ENCODE results near the gene CMIP. TPM values are rescaled to one million over a fixed set of nuclear protein-coding genes. Genes with fewer than 3 reads are reported as not detected.

Gene CMIP
- total RNA-seq, 1 donor from 2014 or later: 46.6 TPM

DNA sequence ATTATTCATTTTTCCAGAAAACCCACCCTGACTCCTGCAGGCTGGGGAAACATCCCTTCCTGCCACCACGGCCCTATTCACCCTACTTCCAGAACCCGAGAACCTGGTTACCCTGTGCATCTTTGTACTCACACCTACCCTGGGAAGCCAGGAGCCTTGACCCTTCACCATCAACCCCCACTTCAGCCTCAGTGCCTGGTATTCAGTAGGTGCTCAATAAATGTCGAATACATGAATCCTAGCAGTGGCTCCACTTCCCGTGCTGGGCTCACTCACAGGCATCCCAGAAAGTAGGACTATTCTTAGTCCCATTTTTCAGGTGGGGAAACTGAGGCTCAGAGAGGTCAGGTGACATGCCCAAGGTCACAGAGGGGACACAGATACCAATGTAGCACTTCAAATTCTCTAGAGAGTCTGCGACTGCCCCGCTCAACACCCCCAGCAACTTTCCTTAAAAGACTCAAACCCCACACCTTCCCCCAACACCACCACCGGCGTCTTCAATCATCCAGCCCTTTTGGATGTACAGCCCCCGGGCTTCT is 36.1 kb upstream of the CMIP start:
- Mint-ChIP-seq H3K4me1 (ENCODE audit: unreplicated experiment) (no peaks in the 10 kb centered on the region), H3K27me3 (no peaks in the 10 kb centered on the region), H3K27ac (peak overlapping the region; percentile 59), H3K36me3 (no peaks in the 10 kb centered on the region), H3K4me3 (no peak overlapping the region), H3K9me3 (no peaks in the 10 kb centered on the region)
- TF ChIP-seq, protein P1, sequence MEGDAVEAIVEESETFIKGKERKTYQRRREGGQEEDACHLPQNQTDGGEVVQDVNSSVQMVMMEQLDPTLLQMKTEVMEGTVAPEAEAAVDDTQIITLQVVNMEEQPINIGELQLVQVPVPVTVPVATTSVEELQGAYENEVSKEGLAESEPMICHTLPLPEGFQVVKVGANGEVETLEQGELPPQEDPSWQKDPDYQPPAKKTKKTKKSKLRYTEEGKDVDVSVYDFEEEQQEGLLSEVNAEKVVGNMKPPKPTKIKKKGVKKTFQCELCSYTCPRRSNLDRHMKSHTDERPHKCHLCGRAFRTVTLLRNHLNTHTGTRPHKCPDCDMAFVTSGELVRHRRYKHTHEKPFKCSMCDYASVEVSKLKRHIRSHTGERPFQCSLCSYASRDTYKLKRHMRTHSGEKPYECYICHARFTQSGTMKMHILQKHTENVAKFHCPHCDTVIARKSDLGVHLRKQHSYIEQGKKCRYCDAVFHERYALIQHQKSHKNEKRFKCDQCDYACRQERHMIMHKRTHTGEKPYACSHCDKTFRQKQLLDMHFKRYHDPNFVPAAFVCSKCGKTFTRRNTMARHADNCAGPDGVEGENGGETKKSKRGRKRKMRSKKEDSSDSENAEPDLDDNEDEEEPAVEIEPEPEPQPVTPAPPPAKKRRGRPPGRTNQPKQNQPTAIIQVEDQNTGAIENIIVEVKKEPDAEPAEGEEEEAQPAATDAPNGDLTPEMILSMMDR (conservative IDR thresholded peaks at IDR 0.05): no peak
- DNase-seq (ENCODE audit: extremely low spot score, unreplicated experiment): no peak

DNA sequence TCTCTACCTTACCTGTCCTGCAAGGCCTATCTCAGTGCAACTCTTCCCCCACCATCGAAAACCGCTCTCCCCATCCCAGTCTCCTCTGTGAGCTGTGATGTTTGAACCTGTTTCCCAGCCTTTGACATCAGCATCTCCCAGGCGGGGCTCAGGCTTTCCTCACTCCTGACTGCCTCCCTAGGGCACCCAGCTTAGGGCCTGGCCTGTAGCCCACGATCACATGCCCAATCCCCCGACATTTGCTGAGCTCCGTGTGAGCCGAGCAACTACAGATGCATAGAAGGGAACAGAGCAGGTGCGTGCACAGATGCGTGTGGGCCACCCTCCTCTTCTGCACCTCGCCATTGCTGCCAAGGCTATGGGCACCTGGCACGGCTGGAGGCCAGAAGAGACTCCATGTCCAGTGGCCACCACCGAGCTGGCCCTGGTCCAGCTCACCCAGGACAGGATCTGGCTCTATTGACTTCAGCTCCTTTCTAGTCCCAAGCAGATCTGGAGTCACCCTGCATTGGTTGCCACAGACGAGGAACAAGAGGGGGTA is 35.5 kb upstream of the CMIP start:
- no peaks in the 10 kb centered on the region for H3K4me1 Mint-ChIP-seq (ENCODE audit: unreplicated experiment)
- no peaks in the 10 kb centered on the region for H3K27me3 Mint-ChIP-seq
- no peak for DNase-seq (ENCODE audit: extremely low spot score, unreplicated experiment)
- no peaks in the 10 kb centered on the region for H3K9me3 Mint-ChIP-seq
- TF ChIP-seq, protein P1 (conservative IDR thresholded peaks at IDR 0.05): no peak
- peak overlapping the region; percentile 59 for H3K27ac Mint-ChIP-seq
- peak overlapping the region; percentile 25 for H3K4me3 Mint-ChIP-seq
- no peaks in the 10 kb centered on the region for H3K36me3 Mint-ChIP-seq

DNA sequence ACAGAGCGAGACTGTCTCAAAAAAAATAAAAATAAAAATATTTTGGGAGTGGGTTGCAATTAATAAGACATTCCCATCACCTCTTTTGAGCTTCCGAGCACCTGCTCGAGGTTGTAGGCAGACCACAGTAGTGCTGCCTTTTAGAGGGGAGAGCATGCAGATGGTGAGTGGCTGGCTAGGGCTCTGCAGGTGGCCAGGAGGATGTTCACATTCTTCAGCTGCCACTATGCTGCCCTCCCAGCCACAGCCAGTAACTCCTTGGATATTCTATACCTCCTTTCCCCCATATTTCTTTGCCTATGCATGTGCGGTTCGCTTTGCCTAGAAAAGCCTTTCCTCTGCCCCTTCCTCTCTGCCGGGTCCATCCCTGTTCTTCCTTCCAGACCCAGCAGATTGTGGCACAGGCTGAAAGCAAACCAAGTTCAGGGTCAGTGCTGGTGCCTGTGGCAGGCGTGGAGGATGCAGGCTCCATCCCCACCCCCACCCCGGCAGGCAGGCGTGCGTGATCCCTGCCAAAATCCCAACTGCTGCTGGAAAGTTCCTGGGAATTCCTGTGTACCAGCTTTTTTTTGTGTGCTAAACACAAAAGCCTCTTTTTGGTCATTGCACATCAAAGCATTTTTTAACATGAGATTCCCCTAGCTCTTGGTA is 33.8 kb upstream of the CMIP start:
- no peaks in the 10 kb centered on the region for H3K27me3 Mint-ChIP-seq
- H3K9me3 Mint-ChIP-seq: no peaks in the 10 kb centered on the region
- peaks cover 7% of the 10 kb centered on the region for H3K4me1 Mint-ChIP-seq (ENCODE audit: unreplicated experiment)
- H3K27ac Mint-ChIP-seq: no peak overlapping the region
- H3K4me3 Mint-ChIP-seq: no peak overlapping the region
- no peaks in the 10 kb centered on the region for H3K36me3 Mint-ChIP-seq
- DNase-seq (ENCODE audit: extremely low spot score, unreplicated experiment): no peak
- TF ChIP-seq, protein P1 (conservative IDR thresholded peaks at IDR 0.05): no peak

DNA sequence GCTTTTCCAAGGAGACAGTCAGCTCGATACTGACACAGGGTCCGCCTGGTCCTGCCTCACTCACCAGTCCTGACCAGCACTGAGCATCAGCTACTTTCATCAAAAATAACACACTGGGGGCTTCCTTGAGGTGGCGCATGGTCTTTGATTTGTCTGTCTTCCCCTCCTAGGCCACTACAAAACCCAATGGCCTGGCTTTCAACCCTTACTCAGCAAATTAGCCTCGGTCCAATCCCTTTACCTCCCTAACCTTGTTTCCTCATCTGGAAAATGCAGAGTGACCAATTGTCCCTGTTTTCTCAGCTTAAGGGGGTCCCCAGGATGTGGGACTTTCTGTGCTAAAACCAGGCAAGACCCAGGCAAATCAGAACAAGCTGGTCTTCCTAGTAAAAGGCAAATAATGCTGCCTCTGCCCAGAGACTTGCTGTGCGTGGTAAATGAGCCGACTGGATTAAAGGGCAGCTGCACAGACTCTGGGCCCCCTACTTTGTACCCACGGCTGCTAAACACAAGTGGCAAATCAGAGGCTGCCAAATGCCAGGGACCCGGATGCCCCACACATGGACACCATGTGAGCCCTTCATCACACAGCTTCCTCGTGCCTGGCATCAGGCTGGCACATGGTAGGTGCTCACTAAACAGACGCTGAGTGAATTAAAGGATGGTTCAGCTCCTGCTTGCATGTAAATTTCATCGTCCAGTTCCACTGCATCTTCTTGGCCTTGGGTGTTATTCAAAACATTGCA is 31.2 kb upstream of the CMIP start:
- Mint-ChIP-seq H3K4me3 (no peak overlapping the region), H3K4me1 (ENCODE audit: unreplicated experiment) (peaks cover 7% of the 10 kb centered on the region), H3K27me3 (no peaks in the 10 kb centered on the region), H3K27ac (no peak overlapping the region), H3K9me3 (no peaks in the 10 kb centered on the region), H3K36me3 (no peaks in the 10 kb centered on the region)
- DNase-seq (ENCODE audit: extremely low spot score, unreplicated experiment): no peak
- TF ChIP-seq, protein P1 (conservative IDR thresholded peaks at IDR 0.05): no peak

DNA sequence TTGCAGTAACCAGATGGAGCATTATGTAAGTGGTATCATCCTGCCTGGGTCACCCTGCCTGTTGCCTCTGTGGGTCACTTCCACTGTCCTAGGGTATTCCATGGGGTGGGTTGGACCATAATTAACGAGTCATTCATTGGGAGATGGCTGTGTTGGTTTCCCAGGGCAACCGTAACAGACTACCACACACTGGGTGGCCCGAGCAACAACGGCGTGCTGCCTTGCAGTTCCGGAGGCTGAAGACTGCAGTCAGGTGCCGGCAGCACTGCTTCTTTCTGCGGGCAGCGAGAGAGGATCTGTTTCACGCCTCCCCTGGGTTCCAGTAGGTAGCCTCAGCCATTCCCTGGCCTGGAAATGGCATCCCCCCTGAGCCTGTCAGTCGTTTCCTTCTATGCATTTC is 28.9 kb upstream of the CMIP start:
- TF ChIP-seq, protein P1 (conservative IDR thresholded peaks at IDR 0.05): no peak
- H3K4me3 Mint-ChIP-seq: no peak overlapping the region
- H3K27ac Mint-ChIP-seq: no peak overlapping the region
- peaks cover 7% of the 10 kb centered on the region for H3K4me1 Mint-ChIP-seq (ENCODE audit: unreplicated experiment)
- DNase-seq (ENCODE audit: extremely low spot score, unreplicated experiment): no peak
- no peaks in the 10 kb centered on the region for H3K9me3 Mint-ChIP-seq
- H3K27me3 Mint-ChIP-seq: no peaks in the 10 kb centered on the region
- no peaks in the 10 kb centered on the region for H3K36me3 Mint-ChIP-seq
